Liver (tissue), 3 donors: Measurements from ENCODE around the gene LETMD1.

Source experiments
- HNF4A ChIP-seq, 2 donors: conservative IDR thresholded peaks; 2 replicates each; pipeline ENCODE4 v1.6.1; 2016; ENCODE audit warnings: antibody characterized with exemption in 2 of 2, mild to moderate bottlenecking in 2 of 2
- YY1 ChIP-seq: IDR thresholded peaks from 2 replicates; pipeline ENCODE4 v1.6.1; 2016; ENCODE audit warnings: antibody characterized with exemption, mild to moderate bottlenecking
- TF ChIP-seq, protein P1 (sequence below): IDR thresholded peaks from 2 replicates; pipeline ENCODE4 v1.6.1; 2016; ENCODE audit warnings: antibody characterized with exemption
- TF ChIP-seq, protein P2 (sequence below): IDR thresholded peaks from 2 replicates; pipeline ENCODE4 v1.6.1; 2016; ENCODE audit warnings: antibody characterized with exemption, mild to moderate bottlenecking
- TF ChIP-seq, protein P3 (sequence below): fragments of 150-350 bp; IDR thresholded peaks from 2 replicates; pipeline ENCODE4 v1.5.1; 2017; ENCODE audit warnings: improper control_type of control experiment, low read depth, low read length; ENCODE audit not compliant: missing input control
- donor health status: healthy.
- donor health status: healthy.

DNA sequence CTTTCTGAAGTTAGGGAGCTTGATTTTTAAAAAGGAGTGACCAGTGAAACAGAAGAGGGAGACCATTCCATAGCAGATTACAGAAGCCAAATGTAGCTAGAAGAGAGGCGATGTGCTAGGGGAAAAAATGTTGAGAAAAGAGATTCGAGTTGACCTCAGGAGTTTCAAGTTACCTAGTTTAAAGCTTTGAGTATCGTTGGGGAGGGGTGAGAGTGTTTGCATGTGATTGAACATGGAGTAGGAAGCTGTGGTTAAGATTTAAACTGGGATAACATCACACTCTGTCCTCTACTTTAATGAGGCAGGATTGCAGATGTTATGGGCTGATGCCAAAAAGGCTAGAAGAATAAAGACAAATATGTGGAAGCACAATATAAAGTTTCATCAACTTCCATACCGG, 3.7 kb downstream of the LETMD1 start:
- TF ChIP-seq, protein P1, sequence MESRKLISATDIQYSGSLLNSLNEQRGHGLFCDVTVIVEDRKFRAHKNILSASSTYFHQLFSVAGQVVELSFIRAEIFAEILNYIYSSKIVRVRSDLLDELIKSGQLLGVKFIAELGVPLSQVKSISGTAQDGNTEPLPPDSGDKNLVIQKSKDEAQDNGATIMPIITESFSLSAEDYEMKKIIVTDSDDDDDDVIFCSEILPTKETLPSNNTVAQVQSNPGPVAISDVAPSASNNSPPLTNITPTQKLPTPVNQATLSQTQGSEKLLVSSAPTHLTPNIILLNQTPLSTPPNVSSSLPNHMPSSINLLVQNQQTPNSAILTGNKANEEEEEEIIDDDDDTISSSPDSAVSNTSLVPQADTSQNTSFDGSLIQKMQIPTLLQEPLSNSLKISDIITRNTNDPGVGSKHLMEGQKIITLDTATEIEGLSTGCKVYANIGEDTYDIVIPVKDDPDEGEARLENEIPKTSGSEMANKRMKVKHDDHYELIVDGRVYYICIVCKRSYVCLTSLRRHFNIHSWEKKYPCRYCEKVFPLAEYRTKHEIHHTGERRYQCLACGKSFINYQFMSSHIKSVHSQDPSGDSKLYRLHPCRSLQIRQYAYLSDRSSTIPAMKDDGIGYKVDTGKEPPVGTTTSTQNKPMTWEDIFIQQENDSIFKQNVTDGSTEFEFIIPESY = no peak
- TF ChIP-seq, protein P2, sequence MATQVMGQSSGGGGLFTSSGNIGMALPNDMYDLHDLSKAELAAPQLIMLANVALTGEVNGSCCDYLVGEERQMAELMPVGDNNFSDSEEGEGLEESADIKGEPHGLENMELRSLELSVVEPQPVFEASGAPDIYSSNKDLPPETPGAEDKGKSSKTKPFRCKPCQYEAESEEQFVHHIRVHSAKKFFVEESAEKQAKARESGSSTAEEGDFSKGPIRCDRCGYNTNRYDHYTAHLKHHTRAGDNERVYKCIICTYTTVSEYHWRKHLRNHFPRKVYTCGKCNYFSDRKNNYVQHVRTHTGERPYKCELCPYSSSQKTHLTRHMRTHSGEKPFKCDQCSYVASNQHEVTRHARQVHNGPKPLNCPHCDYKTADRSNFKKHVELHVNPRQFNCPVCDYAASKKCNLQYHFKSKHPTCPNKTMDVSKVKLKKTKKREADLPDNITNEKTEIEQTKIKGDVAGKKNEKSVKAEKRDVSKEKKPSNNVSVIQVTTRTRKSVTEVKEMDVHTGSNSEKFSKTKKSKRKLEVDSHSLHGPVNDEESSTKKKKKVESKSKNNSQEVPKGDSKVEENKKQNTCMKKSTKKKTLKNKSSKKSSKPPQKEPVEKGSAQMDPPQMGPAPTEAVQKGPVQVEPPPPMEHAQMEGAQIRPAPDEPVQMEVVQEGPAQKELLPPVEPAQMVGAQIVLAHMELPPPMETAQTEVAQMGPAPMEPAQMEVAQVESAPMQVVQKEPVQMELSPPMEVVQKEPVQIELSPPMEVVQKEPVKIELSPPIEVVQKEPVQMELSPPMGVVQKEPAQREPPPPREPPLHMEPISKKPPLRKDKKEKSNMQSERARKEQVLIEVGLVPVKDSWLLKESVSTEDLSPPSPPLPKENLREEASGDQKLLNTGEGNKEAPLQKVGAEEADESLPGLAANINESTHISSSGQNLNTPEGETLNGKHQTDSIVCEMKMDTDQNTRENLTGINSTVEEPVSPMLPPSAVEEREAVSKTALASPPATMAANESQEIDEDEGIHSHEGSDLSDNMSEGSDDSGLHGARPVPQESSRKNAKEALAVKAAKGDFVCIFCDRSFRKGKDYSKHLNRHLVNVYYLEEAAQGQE = no peak
- TF ChIP-seq, protein P3, sequence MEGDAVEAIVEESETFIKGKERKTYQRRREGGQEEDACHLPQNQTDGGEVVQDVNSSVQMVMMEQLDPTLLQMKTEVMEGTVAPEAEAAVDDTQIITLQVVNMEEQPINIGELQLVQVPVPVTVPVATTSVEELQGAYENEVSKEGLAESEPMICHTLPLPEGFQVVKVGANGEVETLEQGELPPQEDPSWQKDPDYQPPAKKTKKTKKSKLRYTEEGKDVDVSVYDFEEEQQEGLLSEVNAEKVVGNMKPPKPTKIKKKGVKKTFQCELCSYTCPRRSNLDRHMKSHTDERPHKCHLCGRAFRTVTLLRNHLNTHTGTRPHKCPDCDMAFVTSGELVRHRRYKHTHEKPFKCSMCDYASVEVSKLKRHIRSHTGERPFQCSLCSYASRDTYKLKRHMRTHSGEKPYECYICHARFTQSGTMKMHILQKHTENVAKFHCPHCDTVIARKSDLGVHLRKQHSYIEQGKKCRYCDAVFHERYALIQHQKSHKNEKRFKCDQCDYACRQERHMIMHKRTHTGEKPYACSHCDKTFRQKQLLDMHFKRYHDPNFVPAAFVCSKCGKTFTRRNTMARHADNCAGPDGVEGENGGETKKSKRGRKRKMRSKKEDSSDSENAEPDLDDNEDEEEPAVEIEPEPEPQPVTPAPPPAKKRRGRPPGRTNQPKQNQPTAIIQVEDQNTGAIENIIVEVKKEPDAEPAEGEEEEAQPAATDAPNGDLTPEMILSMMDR = no peak
- TF ChIP-seq HNF4A (conservative IDR thresholded peaks at IDR 0.05) (no peak), YY1 (no peak)
